ENCODE data around the gene ESRRA.

ESRRA gene

DNA sequence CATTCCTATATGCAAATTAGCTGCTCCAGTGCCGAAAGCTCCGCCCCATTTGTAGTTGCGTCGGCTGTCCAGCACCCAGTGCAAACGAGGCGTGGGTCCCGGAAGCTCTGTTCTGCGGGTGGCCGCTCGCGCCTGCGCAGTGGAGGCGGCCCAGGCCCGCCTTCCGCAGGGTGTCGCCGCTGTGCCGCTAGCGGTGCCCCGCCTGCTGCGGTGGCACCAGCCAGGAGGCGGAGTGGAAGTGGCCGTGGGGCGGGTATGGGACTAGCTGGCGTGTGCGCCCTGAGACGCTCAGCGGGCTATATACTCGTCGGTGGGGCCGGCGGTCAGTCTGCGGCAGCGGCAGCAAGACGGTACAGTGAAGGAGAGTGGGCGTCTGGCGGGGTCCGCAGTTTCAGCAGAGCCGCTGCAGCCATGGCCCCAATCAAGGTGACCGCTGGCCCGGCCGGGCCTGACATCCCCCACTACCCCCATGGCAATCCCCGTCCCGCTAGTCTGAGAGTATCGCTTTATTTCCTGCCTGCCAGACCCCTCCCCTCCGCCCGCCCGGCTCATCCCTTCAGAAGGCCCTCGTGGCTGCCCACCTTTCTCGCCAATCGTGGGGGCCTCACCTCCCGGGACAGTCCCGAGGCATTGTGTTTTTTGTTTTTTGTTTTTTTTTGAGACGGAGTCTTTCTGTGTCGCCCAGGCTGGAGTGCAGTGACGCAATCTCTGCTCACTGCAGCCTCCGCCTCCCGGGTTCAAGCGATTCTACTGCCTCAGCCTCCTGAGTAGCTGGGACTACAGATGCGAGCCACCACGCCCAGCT lies 12.8 kb downstream of the ESRRA start, which contains the start of gene PRDX5:
Gene PRDX5 (plus strand): TSS at position 161 of the 805 bp plus-strand sequence. CDS start 95 bp downstream, at position 256.
- DNase-seq (ENCODE audit: low spot score), result peak; percentile 97
- in situ Hi-C loops (cut with MboI; ENCODE audit: low pct_unique_long_range_greater_than_20kb, low sequenced_read_pairs, unreplicated experiment), result no loop called here
- TF ChIP-seq, protein P1, sequence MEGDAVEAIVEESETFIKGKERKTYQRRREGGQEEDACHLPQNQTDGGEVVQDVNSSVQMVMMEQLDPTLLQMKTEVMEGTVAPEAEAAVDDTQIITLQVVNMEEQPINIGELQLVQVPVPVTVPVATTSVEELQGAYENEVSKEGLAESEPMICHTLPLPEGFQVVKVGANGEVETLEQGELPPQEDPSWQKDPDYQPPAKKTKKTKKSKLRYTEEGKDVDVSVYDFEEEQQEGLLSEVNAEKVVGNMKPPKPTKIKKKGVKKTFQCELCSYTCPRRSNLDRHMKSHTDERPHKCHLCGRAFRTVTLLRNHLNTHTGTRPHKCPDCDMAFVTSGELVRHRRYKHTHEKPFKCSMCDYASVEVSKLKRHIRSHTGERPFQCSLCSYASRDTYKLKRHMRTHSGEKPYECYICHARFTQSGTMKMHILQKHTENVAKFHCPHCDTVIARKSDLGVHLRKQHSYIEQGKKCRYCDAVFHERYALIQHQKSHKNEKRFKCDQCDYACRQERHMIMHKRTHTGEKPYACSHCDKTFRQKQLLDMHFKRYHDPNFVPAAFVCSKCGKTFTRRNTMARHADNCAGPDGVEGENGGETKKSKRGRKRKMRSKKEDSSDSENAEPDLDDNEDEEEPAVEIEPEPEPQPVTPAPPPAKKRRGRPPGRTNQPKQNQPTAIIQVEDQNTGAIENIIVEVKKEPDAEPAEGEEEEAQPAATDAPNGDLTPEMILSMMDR (IDR thresholded peaks at IDR 0.05; ENCODE audit: extremely low read depth, insufficient read depth, missing control alignments), result peak; percentile 72

DNA sequence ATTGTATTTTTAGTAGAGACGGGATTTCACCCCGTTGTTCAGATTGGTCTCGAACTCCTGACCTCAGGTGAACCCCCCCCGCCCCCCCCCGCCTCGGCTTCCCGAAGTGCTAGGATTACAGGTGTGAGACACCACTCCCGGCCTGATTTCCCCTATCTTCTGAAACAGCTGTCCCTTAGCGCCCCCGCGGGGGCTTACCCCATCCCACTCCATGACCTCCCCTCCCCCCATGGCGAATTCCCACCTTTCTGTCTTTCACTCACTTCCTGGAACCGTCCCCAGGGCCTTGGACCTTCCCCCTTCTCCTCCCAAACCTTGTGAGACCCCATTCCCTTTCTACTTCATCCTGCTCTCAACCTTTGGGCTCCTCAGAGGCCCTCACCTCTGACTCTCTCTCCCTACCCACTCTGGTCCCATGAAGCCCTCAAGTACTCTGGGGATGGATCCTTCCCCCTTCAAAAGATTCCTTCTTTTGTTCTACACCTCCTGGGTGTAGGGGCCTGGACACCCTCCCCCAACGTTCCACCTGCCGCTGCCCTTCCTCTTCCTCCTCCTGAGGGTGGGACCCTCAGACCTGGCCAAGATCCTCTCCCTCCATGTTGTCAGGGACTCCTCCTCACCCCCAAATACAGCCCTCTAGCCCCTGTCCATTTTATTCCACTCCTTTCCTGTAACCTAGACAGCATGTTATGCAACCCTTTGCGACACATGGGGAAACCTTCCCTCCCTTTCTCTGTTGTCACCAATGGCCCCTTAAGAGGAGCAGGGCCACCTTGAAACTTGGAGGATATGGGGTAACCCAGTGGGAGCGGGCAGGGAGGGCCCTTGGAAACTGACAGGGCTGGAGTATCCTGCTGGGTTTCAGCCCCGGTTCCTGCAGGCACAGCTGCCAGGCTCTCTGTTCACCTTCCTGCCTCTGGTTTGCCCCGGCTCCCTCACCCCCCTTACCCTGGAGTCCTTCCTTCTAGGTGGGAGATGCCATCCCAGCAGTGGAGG lies 13.7 kb downstream of the ESRRA start:
- in situ Hi-C loops (cut with MboI; ENCODE audit: low pct_unique_long_range_greater_than_20kb, low sequenced_read_pairs, unreplicated experiment), result no loop called here
- TF ChIP-seq, protein P1 (IDR thresholded peaks at IDR 0.05; ENCODE audit: extremely low read depth, insufficient read depth, missing control alignments), result no peak
- DNase-seq (ENCODE audit: low spot score), result no peak

DNA sequence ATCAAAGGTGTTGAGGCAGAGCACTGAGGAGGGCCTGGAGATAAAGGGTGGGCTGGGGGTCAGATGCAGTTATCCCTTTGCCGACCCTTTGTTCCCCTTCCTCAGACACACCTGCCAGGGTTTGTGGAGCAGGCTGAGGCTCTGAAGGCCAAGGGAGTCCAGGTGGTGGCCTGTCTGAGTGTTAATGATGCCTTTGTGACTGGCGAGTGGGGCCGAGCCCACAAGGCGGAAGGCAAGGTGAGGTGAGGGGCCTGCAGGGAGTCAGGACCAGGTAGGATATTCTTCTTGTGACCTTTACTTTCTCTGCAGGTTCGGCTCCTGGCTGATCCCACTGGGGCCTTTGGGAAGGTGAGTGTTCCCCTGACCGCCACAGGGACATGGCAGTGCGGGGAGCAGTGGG lies 15.2 kb downstream of the ESRRA start:
- in situ Hi-C loops (cut with MboI; ENCODE audit: low pct_unique_long_range_greater_than_20kb, low sequenced_read_pairs, unreplicated experiment), result no loop called here
- no peak for DNase-seq (ENCODE audit: low spot score)
- TF ChIP-seq, protein P1 (IDR thresholded peaks at IDR 0.05; ENCODE audit: extremely low read depth, insufficient read depth, missing control alignments), result no peak

DNA sequence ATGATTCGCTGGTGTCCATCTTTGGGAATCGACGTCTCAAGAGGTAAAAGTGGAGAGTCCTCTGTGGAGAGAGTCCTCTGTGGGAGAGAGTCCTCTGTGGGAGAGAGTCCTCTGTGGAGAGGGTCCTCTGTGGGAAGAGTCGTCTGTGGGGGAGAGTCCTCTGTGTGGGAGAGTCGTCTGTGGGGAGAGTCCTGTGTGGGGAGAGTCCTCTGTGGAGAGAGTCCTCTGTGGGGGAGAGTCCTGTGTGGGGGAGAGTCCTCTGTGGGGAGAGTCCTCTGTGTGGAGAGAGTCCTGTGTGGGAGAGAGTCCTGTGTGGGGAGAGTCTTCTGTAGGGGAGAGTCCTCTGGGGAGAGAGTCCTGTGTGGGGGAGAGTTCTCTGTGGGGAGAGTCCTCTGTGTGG lies 15.7 kb downstream of the ESRRA start:
- in situ Hi-C loops (cut with MboI; ENCODE audit: low pct_unique_long_range_greater_than_20kb, low sequenced_read_pairs, unreplicated experiment), result no loop called here
- DNase-seq (ENCODE audit: low spot score), result no peak
- TF ChIP-seq, protein P1 (IDR thresholded peaks at IDR 0.05; ENCODE audit: extremely low read depth, insufficient read depth, missing control alignments), result no peak

DNA sequence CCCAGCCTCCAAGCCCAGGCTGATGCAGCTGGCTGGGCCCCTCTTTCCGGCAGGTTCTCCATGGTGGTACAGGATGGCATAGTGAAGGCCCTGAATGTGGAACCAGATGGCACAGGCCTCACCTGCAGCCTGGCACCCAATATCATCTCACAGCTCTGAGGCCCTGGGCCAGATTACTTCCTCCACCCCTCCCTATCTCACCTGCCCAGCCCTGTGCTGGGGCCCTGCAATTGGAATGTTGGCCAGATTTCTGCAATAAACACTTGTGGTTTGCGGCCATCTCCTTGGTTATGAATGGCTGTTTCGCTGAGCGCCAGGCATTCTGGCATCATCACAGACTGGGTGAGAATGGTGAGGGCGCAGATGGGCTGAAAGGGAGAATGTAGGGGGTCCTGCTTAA lies 16.2 kb downstream of the ESRRA start:
- DNase-seq (ENCODE audit: low spot score), result no peak
- in situ Hi-C loops (cut with MboI; ENCODE audit: low pct_unique_long_range_greater_than_20kb, low sequenced_read_pairs, unreplicated experiment), result no loop called here

DNA sequence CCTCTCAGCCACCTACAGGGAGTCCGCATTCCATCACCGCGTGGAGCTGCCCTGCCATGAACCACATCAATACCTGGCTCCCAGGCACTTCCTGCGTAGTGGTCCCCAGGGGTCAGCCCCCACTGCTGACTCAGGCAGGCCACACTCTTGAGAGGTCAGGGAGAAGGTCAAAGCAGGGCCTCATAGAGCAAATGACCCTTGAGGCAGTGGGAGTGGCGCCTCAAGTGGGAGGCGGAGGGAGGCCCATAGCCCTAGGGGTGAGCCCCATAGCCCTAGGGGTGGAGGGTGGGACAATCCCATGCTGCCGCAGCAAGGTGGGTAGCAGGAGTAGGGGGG lies 17.6 kb downstream of the ESRRA start:
- in situ Hi-C loops (cut with MboI; ENCODE audit: low pct_unique_long_range_greater_than_20kb, low sequenced_read_pairs, unreplicated experiment), result no loop called here
- DNase-seq (ENCODE audit: low spot score), result no peak
- TF ChIP-seq, protein P1 (IDR thresholded peaks at IDR 0.05; ENCODE audit: extremely low read depth, insufficient read depth, missing control alignments), result no peak

More for the DNA sequence above, 16.2 kb downstream of the ESRRA start:
- TF ChIP-seq, protein P1 (IDR thresholded peaks at IDR 0.05; ENCODE audit: extremely low read depth, insufficient read depth, missing control alignments), result no peak
